Heart left ventricle (tissue), 13 donors: ENCODE measurements around the gene CGB8.

Source experiments
- POLR2A ChIP-seq, 2 donors: fragments of 450-650 bp; IDR thresholded peaks; one replicate each; pipeline ENCODE4 v1.6.1; 2017; ENCODE audit warnings: antibody characterized with exemption in 2 of 2, mild to moderate bottlenecking in 2 of 2, moderate library complexity in 2 of 2
- TF ChIP-seq, protein P1 (sequence below), 12 donors: fragments of 200-600 bp; sonication (generic) in 4 of 12; IDR thresholded peaks; one replicate each; pipeline versions ENCODE4 v1.5.0 to v1.8.0; 2018 to 2022; ENCODE audit warnings: antibody characterized with exemption in 12 of 12, mild to moderate bottlenecking in 5 of 12
- donor health status: ischemic (EF 13 %, LVEDD 7.1; RV severe dilation, severe dysfunction).
- donor health status: DM: no; HTN: yes; CAD: no.
- donor health status: DM: no; HTN: no; CAD: no.
- donor health status: ischemic (EF 25% LVEDD 6.9; RV normal size, moderate dysfunction).
- donor health status: ischemic (EF 25% LVEDD 5.7; RV mildly dilated, moderate dysfunction).
- donor health status: ischemic (EF 35%, LVEDD 5.7; RV mildly dilated, moderate dysfunction).
- donor health status: nonischemic (EF 11% LVEDD 7.7; RV severe dilation, severe dysfunction).
- donor health status: DM: yes; HTN: yes; CAD: no.
- donor health status: PGD.
- donor health status: ischemic (EF 29% LVEDD 5.4; RV normal size, mild dysfunction).
- donor health status: nonischemic (EF 23%, LVEDD 6.1; RV moderate dilation, normal function).

DNA sequence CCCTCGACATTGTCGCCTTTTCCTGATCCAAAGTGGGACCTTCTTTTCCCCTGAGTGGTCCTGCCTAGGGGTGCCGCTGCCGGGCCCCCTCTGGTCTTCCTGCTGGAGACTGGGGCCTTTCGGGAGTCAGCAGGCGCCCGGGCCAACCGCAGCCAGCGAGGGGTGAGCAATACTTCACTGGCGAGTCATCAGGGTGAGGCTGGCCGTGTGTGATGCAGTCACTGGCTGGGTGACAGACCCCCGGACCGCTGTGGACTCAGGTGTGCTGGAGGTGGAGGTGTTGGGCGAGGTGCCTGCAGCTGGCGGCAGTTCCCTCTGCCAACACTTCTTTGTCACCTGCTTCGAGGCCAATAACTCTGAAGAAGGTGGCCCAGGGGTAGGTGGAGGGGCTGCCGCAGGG, 6.7 kb downstream of the CGB8 start:
- no peak for TF ChIP-seq POLR2A (IDR thresholded peaks at IDR 0.05)
- TF ChIP-seq, protein P1, sequence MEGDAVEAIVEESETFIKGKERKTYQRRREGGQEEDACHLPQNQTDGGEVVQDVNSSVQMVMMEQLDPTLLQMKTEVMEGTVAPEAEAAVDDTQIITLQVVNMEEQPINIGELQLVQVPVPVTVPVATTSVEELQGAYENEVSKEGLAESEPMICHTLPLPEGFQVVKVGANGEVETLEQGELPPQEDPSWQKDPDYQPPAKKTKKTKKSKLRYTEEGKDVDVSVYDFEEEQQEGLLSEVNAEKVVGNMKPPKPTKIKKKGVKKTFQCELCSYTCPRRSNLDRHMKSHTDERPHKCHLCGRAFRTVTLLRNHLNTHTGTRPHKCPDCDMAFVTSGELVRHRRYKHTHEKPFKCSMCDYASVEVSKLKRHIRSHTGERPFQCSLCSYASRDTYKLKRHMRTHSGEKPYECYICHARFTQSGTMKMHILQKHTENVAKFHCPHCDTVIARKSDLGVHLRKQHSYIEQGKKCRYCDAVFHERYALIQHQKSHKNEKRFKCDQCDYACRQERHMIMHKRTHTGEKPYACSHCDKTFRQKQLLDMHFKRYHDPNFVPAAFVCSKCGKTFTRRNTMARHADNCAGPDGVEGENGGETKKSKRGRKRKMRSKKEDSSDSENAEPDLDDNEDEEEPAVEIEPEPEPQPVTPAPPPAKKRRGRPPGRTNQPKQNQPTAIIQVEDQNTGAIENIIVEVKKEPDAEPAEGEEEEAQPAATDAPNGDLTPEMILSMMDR (IDR thresholded peaks at IDR 0.05) = no peak
